ENCODE data around the gene SFRP2.

The SFRP2 gene

DNA sequence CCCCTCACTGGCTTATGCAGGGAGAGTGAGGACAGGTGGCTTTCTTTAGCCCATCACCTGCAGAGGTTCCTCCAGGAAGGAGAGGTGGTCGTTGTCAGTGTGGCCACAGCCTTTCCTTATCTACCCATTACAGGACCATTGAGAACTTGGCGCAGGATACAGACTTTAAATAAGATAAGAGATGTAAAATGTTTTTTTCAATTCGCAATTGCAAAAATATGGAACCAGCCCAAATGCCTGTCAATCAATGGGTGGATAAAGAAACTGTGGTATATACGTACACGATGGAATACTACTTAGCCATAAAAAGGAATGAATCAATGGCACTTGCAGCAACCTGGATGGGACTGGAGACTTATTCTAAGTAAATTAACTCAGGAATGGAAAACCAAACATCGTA lies 22.1 kb downstream of the SFRP2 start:
- no peak for DNase-seq

DNA sequence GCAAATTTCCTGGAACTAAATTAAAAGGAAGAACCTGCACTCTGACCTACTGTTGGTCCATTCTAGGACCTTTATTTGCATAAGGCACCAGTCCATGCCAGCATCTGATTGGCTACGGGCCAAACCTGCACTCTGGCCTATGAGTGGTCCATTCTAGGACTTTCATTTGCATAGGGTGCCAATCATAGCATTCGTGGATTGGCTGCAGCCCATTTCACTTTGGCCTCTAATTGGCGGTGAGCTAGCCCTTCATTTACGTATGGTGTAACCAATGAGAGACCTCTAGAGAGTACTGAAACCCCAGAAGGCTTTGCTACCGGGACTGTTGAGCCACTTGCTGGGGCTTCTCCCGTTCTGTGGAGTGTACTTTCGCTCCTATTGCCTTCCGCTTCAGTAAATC lies 23.0 kb downstream of the SFRP2 start:
- DNase-seq: no peak

DNA sequence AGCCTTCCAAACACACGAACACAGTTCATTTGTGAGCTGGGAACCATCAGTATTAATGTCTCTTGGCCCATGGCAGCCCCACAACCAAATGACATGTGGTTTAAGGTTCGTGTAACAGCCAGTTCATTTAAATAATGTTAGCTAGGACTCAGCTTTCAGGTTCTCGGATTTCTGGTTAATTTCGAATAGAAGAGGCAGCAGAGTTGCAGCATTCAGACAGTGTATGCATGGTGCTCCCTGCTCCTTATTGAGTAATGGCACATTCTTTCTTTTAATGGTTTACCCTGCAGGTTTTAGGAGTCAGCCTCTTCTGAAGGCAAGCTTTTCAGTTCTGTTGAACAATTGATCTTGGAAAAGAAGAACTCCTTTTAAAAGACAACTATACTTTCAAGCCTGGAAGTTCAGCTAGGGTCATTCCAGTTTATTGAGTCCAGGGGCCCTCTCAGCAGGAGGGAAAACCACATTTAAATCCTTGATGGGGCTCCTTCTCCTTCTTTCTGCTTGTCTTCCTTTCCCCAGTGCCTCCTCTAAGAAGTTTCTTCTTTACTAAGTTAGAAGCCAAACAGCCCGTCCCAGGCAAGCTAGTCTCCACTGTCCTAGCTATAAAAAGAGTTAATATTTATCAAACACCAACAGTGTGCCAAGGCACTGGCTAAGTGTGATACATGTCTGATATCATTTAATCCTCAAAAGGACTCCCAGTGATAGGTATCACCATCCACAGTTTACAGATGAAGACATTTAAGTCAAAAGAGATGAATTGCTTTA lies 24.1 kb downstream of the SFRP2 start:
- no peak for DNase-seq

DNA sequence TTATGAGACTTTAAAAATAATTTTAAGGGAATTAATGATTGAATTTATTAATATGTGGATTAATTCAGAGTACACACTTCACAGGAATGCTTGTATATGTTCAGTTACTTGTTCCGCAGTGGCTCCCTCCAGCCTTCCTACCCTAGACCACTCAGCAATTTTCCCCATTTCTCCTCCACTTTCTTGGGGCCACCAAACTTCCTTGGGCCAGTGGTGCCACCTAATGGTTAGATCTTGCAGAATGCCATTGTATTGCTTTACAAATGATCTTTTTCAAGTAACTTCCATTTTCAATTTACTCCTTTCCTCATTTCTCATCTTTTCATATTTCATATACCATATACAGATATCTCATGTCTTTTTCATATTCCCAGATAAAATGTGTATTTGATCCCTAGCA lies 25.5 kb downstream of the SFRP2 start:
- no peak for DNase-seq

DNA sequence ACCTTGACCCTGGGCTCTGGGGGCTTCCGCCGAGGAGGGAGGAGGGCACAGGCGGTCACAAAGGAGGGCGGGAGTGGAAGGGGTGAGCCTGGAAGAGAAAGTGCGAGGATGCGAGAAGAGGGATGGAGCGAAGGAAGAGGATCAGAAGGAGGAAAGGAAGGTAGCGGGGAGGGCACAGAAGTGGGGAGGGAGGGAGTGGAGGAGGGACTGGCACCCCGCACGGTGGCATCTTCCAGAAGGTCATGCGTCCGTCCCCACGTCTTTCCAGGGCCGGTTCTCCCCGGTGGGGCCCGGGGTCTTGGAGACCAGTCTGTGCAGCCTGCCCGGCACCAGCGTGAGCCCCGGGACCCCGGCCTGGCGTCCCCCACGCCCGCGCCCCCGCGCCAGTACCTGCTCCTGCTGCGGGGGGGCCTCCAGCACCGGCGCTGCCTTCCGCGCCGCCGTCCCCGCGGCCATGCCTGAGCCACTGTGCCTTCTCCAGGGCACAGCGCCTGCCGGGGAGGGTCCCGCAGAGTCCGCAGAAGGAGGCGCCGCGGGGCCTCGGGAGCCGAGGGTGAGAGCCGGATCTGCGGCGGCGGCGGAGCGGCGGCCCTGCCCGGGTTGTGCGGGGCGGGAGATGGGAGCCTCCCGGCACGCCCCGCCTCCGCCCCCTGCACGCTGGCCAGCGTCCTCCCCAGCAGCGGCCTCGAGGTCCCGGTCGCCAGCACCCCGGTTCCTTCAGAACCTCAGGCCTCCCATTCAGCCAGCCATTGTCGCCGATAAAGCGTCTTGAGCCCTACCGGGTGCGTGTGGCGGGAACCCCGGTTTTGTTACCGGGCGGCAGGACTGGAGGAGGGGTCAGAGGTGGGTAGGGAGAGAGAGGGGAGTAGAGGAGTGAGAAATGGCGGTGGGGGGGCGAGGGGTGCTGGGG lies 29.2 kb downstream of the SFRP2 start, which contains the start of gene RNF175:
TSS of gene RNF175 (minus strand) at position 618 of the 910 bp plus-strand sequence. CDS start at position 456, 162 bp downstream.
- peak; percentile 29 for DNase-seq

DNA sequence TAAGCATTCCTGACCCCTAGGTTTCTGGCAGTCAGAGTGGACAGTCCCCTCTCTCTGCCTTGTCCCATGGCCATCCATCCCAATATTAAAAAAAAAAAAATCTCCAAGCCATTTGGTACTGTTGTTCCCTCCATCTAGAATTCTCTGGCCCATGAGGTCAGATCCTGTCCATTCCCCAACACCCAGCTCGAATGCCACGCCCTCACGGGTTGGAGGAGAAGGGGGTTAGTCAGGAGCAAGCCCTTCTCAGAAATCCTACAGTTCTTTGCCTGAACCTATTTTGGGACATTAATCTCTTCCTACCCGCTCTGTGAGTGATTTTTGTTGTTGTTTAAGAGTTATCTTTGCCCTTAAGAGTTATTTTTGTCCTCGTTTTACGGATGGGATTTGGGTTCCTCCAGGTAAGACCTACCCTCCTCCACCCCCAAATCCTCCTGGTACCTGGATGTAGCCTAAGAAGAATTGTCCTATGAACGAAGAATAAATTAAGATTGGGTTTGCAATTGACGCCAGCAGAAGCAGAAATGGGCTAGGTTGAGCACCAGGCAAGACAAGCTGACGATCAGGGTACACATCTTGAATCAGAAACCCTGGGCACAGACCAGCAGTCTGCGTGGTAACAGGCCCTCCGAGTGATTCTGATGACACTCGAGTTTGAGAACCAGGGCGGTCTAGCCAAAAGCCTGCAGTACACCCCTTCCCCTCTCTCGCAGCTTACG lies 30.0 kb downstream of the SFRP2 start:
- no peak for DNase-seq

DNA sequence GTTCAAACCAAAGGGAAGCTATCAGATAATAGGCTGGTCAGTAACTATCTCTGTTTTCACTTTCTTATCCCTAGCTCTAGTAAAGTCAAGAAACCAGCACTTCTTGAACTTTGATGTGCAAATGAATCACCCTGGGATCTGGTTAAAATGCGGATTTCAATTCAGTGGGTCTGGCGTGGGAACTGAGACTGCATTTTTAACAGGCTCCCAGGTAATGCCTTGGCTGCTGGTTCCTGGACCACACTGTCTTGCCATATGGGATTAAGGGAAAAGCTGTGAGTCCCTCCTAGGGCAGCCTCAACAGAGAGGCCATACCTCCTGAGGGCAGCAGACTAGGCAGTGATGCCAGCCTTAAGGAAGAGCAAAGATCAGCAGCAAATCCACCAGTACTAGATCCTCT lies 30.7 kb downstream of the SFRP2 start:
- no peak for DNase-seq

DNA sequence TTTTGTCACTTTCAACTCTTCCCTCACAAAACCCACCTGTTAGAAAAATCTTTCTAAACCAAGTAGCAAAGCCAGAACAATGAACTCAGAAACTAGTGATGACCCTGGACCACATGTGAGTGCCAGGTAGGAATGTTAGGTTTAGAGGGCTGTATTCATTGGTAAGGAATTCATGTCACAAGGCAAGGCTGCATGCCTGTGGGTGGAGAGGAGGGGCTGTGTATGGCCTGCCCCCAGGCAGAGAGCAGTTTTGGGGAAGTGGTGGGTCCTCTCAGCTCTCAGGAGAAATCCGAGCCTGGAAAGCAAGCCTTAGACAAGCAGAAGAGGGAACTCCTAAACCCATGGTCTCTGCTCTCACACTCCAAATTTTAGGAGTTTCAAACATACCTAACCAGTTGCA lies 31.5 kb downstream of the SFRP2 start:
- no peak for DNase-seq

DNA sequence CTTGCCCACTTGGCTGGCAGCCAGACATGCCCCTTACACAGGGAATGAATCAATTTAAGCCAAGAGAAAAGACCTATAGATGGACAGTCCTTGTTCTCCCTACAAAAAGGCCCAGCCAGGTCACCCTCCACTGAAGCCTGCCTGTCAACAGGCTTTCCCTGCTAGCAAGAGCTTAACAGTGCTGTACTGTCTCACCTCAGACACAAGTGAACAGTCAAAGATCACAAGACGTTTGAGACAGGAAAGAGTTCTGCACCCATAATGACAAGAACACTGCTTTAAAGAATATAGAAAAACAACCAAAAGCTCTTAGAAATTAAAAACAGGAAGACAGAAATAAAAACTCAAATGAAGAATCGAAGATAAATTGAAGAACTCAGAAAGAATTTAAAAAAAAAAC lies 33.7 kb downstream of the SFRP2 start:
- no peak for DNase-seq

DNA sequence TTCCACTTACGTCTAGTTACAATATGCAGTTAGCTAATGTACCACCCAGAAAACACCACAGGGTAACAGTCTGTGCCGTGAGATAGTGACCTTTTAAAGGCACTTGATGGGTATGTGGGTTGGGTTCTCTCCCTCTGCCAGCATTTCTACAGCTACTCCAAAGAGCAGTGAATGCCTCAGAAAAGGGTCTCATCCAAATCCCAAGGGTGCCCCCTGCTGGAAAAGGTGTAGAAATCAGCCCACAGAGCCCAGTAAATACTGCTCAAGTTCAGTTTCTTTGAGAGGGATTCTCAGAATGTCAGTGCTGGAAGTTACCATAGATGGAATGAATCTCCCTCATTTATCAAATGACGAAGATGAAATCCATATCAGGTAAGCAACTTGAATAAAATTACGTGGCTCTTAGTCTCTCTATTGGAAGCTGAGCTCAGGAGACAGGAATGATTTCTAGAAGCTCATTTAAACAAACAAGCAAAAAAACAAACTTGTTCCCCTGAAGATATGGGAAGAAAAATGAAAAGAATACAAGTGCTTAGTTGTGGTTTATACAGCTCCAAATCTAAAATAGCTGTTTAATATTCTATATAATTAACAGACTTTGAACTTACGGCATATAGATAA lies 38.6 kb downstream of the SFRP2 start:
- peak; percentile 76 for DNase-seq

DNA sequence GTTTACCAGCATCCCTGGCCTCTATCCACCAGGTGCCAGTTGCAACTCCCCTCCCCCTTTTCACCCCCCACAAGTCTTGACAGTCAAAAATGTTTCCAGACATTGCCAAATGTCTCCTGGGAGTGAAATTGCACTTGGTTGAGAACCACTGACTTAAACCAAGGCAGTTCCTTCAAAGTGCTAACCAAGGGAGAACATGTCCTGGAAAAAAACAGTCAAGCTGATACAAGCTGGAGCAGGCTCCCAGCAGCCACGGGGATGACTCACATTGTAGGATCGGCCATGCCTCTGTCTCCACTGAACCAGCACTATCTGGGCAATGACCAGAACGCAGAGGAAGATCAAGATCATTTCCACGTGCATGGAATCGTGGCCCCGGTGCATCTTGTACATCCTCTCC lies 40.5 kb downstream of the SFRP2 start:
- no peak for DNase-seq

DNA sequence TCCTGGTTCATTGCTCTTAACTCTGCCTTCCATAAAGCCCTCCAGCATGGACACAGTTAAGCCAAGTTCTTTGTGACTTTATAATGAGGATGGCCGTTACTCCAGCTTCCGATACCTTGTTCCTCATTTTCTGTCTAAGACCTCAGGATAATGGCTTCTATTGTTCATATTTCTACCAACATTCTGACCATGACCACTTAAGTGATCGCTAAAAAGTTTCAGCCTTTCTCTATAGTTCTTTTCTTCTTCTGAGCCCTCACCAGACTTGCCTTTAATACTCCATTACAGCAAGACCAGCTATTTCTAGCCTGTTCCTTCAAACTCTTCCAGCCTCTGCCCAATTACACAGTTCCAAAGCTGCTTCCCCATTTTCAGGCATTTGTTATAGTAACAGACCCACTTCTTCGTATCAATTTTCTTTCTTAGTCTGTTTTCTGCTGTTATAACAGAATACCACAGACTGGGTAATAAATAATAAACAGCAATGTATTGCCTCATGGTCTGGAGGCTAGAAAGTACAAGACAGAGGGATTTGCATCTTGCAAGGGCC lies 41.4 kb downstream of the SFRP2 start:
- DNase-seq: no peak

DNA sequence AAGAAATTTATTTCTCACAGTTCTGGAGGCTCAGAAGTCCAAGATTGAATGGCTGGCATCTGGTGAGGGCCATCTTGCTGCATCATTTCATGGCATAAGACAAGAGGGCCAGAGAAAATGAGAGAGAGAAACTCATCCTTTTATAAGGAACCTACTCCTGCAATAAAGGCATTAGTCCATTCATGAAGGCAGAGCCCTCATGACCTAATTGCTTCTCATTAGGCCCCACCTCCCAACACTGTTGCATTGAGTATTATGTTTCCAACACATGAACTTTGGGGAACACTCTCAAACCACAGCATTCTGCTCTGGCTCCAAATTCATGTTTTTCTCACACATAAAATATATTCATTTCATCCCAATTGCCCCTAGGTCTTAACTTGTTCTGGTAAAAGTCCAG lies 43.2 kb downstream of the SFRP2 start:
- no peak for DNase-seq

DNA sequence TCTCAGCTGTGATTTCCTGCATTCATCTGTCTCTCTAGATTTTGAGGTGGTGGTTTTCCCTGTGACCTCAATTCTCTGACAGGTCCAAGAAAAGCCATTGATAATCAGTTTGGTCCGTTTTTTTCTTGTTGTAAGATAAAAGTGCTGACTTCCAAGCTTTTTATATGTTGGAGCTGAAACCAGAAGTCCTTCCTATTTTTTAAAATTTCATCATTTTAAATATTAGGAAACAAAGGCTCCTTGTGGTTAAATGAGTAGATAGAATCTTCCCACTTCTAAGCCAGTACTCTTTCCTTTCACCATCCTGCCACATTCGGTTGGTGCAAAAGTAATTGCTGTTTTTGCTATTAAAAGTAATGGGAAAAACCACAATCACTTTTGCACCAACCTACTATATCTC lies 47.3 kb downstream of the SFRP2 start:
- no peak for DNase-seq

DNA sequence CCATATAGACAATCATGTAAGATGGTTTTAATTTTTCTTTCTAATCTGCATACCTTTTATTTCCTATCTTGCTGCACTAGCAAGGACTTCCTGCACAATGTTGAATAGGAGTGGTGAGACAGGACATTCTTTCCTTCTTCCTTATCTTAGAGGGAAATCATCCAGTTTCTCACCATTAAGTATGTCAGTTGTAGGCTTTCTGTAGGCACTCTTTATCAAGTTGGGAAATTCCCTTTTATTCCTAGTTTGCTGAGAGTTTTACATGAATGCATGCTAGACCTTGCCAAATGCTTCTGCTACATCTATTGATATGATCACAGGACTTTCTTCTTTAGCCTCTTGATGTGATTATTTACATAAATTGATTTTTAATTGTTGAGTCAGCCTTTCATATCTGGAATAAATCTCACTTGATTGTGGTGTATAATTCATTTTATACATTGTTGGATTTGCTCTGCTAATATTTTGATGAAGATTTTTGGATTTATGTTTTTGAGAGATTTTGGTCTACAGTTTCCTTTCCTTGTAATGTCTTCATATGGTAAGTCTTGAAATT lies 52.9 kb downstream of the SFRP2 start:
- no peak for DNase-seq

DNA sequence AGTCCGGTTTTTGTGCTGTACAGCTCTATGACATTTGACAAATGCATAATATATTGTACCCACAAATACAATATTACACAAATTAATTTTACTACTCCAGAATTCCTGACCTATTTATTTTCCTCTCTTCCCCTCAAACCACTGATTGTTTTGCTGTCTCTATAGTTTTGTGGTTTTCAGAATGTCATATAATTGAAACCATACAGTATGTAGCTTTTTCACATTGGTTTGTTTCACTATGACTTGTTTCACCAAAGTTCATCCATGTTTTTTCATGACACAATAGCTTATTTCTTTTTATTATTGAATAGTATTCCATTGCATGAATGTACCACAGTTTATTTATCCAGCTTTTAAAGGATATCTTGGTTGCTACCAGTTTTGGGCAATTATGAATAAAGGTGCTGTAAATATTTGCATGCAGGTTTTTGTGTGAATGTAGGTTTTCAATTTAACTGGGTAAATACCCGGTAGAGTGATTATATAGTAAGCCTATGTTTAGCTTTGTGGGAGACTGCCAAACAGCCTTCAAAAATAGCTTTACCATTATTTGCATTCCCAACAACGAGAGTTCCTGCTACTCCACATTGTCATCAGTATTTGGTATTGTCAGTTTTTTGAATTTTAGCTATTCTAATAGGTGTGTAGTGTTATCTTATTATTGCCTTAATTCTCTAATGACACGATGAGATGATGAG lies 55.0 kb downstream of the SFRP2 start:
- no peak for DNase-seq

DNA sequence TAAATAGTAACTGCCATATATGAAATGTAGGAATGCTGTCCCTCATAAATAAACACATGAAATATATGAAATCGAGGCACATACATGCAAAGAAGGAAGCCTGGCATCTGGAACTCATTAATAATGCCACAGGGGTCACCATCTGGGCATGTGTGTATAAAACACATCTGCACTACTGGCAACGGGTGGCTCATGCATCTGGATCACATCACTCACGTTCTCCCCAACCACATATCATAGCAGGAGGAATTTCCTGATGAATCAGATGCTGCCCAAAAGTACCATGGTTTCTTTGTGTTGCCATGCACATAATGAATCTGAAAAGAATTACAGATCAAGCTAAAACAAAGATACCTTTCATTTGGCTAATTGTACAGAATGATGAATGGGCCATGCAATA lies 57.6 kb downstream of the SFRP2 start:
- no peak for DNase-seq
